Measurements from ENCODE around the gene AP1S2.

Gene AP1S2

DNA sequence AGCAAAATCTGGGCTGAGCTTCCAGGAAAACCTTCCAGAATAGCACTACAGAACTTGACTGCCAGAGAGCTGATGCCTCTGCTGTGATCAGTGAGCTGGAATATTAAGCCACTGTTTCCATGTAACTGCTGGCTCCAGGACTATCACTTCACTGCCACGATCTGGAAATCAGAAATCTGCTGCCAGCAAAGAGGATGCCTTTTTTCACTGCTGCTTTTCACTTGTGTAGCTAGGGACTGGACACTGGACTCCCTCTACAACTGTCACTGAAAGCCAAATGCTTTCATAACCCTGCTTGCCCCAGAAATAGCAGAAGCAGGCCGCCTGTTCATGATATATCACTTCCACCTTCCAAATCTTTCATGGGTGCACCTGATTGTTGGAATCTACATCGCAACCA is 9.4 kb upstream of the AP1S2 start:
- WGBS (ENCODE audit: extremely low coverage, insufficient coverage, insufficient read length): no CpG with 5 or more reads among the region's 3 CpGs

DNA sequence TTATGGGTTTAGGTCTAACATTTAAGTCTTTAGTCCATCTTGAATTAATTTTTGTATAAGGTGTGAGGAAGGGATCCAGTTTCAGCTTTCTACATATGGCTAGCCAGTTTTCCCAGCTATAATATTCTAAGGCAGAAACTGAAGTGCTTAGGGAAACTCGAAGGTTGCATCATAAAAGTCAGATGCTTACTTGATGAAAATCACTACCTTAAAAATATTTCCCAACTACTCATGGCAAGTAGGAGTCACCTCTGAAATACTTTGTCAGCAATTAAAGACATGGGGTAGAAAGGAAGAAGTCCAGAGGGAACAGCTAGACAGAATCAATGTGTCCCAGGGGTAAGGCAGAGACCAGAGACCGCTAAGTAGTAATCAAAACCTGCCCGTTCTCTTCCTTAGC is 6.3 kb upstream of the AP1S2 start:
- no peak overlapping the region for H2AFZ ChIP-seq (ENCODE audit: insufficient read depth, low read length, poor library complexity)
- no peak overlapping the region for H3K23ac ChIP-seq (ENCODE audit: low read length)
- no peak overlapping the region for H3K4ac ChIP-seq (ENCODE audit: low read depth, low read length)
- no peak overlapping the region for H3K9ac ChIP-seq (ENCODE audit: low read length)
- H4K91ac ChIP-seq (ENCODE audit: low read depth, low read length): no peak overlapping the region
- H3K4me1 ChIP-seq (ENCODE audit: control insufficient read depth in 1 of 2, insufficient read depth in 2 of 2, low read length in 2 of 2): no peaks in the 10 kb centered on the region
- H3K79me2 ChIP-seq (ENCODE audit: control insufficient read depth, insufficient read depth, low read length, poor library complexity): no peaks in the 10 kb centered on the region
- H3K27me3 ChIP-seq (ENCODE audit: insufficient read depth, low read length): no peaks in the 10 kb centered on the region
- no peak overlapping the region for H2AK5ac ChIP-seq (ENCODE audit: low read length)
- H2BK12ac ChIP-seq (ENCODE audit: low read length): no peak overlapping the region
- H3K4me3 ChIP-seq (ENCODE audit: low read depth, low read length): no peak overlapping the region
- H3K14ac ChIP-seq (ENCODE audit: low read length): no peak overlapping the region
- no peak overlapping the region for H3K18ac ChIP-seq (ENCODE audit: low read length)
- H3K4me2 ChIP-seq (ENCODE audit: low read length): no peak overlapping the region
- H4K8ac ChIP-seq (ENCODE audit: low read depth, low read length): no peak overlapping the region
- no peaks in the 10 kb centered on the region for H3K36me3 ChIP-seq (ENCODE audit: control insufficient read depth in 1 of 2, insufficient read depth in 2 of 2, low read length in 2 of 2)
- no CpG with 5 or more reads among the region's 3 CpGs for WGBS (ENCODE audit: extremely low coverage, insufficient coverage, insufficient read length)
- no peaks in the 10 kb centered on the region for H3K9me3 ChIP-seq (ENCODE audit: insufficient read depth, low read depth, low read length)
- H2BK5ac ChIP-seq (ENCODE audit: low read depth, low read length, poor library complexity): no peak overlapping the region
- no peak overlapping the region for H3K27ac ChIP-seq (ENCODE audit: low read depth, low read length)
- DNase-seq: peak in 1 of 2 donors; percentile 31
- H3K79me1 ChIP-seq (ENCODE audit: low read length): no peaks in the 10 kb centered on the region
- H2BK120ac ChIP-seq (ENCODE audit: insufficient read depth, low read length, poor library complexity): no peak overlapping the region
- H4K12ac ChIP-seq (ENCODE audit: low read depth, low read length): no peak overlapping the region

More for the DNA sequence above, 9.4 kb upstream of the AP1S2 start:
- no peak overlapping the region for H3K23ac ChIP-seq (ENCODE audit: low read length)
- no peak overlapping the region for H4K12ac ChIP-seq (ENCODE audit: low read depth, low read length)
- no peak overlapping the region for H3K18ac ChIP-seq (ENCODE audit: low read length)
- no peak overlapping the region for H3K4ac ChIP-seq (ENCODE audit: low read depth, low read length)
- no peak overlapping the region for H4K8ac ChIP-seq (ENCODE audit: low read depth, low read length)
- no peaks in the 10 kb centered on the region for H3K36me3 ChIP-seq (ENCODE audit: control insufficient read depth in 1 of 2, insufficient read depth in 2 of 2, low read length in 2 of 2)
- H2BK12ac ChIP-seq (ENCODE audit: low read length): no peak overlapping the region
- no peak overlapping the region for H3K9ac ChIP-seq (ENCODE audit: low read length)
- no peak for DNase-seq
- H3K27me3 ChIP-seq (ENCODE audit: insufficient read depth, low read length): no peaks in the 10 kb centered on the region
- no peaks in the 10 kb centered on the region for H3K79me2 ChIP-seq (ENCODE audit: control insufficient read depth, insufficient read depth, low read length, poor library complexity)
- no peaks in the 10 kb centered on the region for H3K4me1 ChIP-seq (ENCODE audit: control insufficient read depth in 1 of 2, insufficient read depth in 2 of 2, low read length in 2 of 2)
- H3K9me3 ChIP-seq (ENCODE audit: insufficient read depth, low read depth, low read length): no peaks in the 10 kb centered on the region
- H3K4me2 ChIP-seq (ENCODE audit: low read length): no peak overlapping the region
- H3K4me3 ChIP-seq (ENCODE audit: low read depth, low read length): no peak overlapping the region
- H3K27ac ChIP-seq (ENCODE audit: low read depth, low read length): no peak overlapping the region
- no peak overlapping the region for H2BK120ac ChIP-seq (ENCODE audit: insufficient read depth, low read length, poor library complexity)
- H2BK5ac ChIP-seq (ENCODE audit: low read depth, low read length, poor library complexity): no peak overlapping the region
- no peak overlapping the region for H2AFZ ChIP-seq (ENCODE audit: insufficient read depth, low read length, poor library complexity)
- H4K91ac ChIP-seq (ENCODE audit: low read depth, low read length): no peak overlapping the region
- no peak overlapping the region for H2AK5ac ChIP-seq (ENCODE audit: low read length)
- no peak overlapping the region for H3K14ac ChIP-seq (ENCODE audit: low read length)
- H3K79me1 ChIP-seq (ENCODE audit: low read length): no peaks in the 10 kb centered on the region

DNA sequence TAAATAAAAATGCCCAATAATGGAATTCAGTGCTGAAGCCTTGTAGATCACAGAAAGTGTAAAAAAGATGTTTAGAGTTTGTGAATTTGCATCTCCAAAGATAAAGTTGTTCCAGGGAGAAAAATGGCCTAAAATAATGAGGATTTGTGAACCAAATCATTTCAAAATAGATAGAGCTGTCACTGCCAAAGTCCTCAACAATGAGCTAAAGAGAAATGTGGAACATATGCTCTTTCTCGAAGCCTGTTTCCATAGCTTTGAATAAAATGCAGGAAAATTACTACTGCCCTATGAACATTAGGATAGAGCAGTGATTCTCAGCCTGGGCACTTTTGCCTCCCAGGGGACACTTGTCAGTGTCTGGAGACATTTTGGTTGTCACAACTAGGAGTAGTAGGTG is 3.4 kb upstream of the AP1S2 start:
- H3K27me3 ChIP-seq (ENCODE audit: insufficient read depth, low read length): no peaks in the 10 kb centered on the region
- H3K18ac ChIP-seq (ENCODE audit: low read length): no peak overlapping the region
- no peak overlapping the region for H2AK5ac ChIP-seq (ENCODE audit: low read length)
- no peak overlapping the region for H3K23ac ChIP-seq (ENCODE audit: low read length)
- no peaks in the 10 kb centered on the region for H3K79me2 ChIP-seq (ENCODE audit: control insufficient read depth, insufficient read depth, low read length, poor library complexity)
- no peak overlapping the region for H3K9ac ChIP-seq (ENCODE audit: low read length)
- no peak overlapping the region for H3K27ac ChIP-seq (ENCODE audit: low read depth, low read length)
- peaks cover 0 to 2% of the 10 kb centered on the region in 2 experiments for H3K4me1 ChIP-seq (ENCODE audit: control insufficient read depth in 1 of 2, insufficient read depth in 2 of 2, low read length in 2 of 2)
- no peak overlapping the region for H2BK5ac ChIP-seq (ENCODE audit: low read depth, low read length, poor library complexity)
- no peak overlapping the region for H3K4me3 ChIP-seq (ENCODE audit: low read depth, low read length)
- H3K14ac ChIP-seq (ENCODE audit: low read length): no peak overlapping the region
- H4K12ac ChIP-seq (ENCODE audit: low read depth, low read length): no peak overlapping the region
- H2BK120ac ChIP-seq (ENCODE audit: insufficient read depth, low read length, poor library complexity): no peak overlapping the region
- H4K8ac ChIP-seq (ENCODE audit: low read depth, low read length): no peak overlapping the region
- H4K91ac ChIP-seq (ENCODE audit: low read depth, low read length): no peak overlapping the region
- H3K79me1 ChIP-seq (ENCODE audit: low read length): peaks cover 8% of the 10 kb centered on the region
- no peak overlapping the region for H3K4me2 ChIP-seq (ENCODE audit: low read length)
- no peak overlapping the region for H2BK12ac ChIP-seq (ENCODE audit: low read length)
- no peak overlapping the region for H3K4ac ChIP-seq (ENCODE audit: low read depth, low read length)
- H2AFZ ChIP-seq (ENCODE audit: insufficient read depth, low read length, poor library complexity): no peak overlapping the region
- no peaks in the 10 kb centered on the region for H3K9me3 ChIP-seq (ENCODE audit: insufficient read depth, low read depth, low read length)
- DNase-seq: no peak
- no peaks in the 10 kb centered on the region for H3K36me3 ChIP-seq (ENCODE audit: control insufficient read depth in 1 of 2, insufficient read depth in 2 of 2, low read length in 2 of 2)
- no CpG with 5 or more reads among the region's 1 CpG for WGBS (ENCODE audit: extremely low coverage, insufficient coverage, insufficient read length)

DNA sequence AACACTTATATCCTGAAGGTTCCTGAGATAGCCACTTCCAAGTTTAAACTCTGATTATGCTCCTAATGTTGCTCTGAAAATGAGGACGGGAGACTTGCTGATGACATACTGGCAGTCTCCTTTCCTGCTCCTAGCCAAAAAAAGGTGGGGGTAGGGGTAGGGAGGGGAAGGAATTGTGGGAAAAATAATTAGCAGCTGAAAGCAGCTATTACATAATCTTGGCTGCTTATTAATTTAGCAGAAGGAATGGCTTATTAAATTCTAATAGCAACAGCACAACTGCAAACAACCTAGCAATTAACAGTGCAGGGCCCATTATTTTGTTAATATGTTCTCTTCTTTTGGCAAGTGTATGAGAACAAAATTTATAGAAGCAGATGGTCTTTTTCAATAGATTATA is 2.0 kb upstream of the AP1S2 start:
- no peaks in the 10 kb centered on the region for H3K9me3 ChIP-seq (ENCODE audit: insufficient read depth, low read depth, low read length)
- no peaks in the 10 kb centered on the region for H3K27me3 ChIP-seq (ENCODE audit: insufficient read depth, low read length)
- WGBS (ENCODE audit: extremely low coverage, insufficient coverage, insufficient read length): no CpG with 5 or more reads among the region's 1 CpG
- H3K79me1 ChIP-seq (ENCODE audit: low read length): peaks cover 8% of the 10 kb centered on the region
- H3K14ac ChIP-seq (ENCODE audit: low read length): no peak overlapping the region
- no peaks in the 10 kb centered on the region for H3K36me3 ChIP-seq (ENCODE audit: control insufficient read depth in 1 of 2, insufficient read depth in 2 of 2, low read length in 2 of 2)
- no peak overlapping the region for H2BK12ac ChIP-seq (ENCODE audit: low read length)
- DNase-seq: no peak
- no peak overlapping the region for H3K23ac ChIP-seq (ENCODE audit: low read length)
- H4K91ac ChIP-seq (ENCODE audit: low read depth, low read length): no peak overlapping the region
- H4K8ac ChIP-seq (ENCODE audit: low read depth, low read length): no peak overlapping the region
- no peak overlapping the region for H3K9ac ChIP-seq (ENCODE audit: low read length)
- H3K79me2 ChIP-seq (ENCODE audit: control insufficient read depth, insufficient read depth, low read length, poor library complexity): no peaks in the 10 kb centered on the region
- no peak overlapping the region for H3K18ac ChIP-seq (ENCODE audit: low read length)
- H2AK5ac ChIP-seq (ENCODE audit: low read length): no peak overlapping the region
- H3K4me2 ChIP-seq (ENCODE audit: low read length): no peak overlapping the region
- peaks cover 0 to 2% of the 10 kb centered on the region in 2 experiments for H3K4me1 ChIP-seq (ENCODE audit: control insufficient read depth in 1 of 2, insufficient read depth in 2 of 2, low read length in 2 of 2)
- no peak overlapping the region for H4K12ac ChIP-seq (ENCODE audit: low read depth, low read length)
- no peak overlapping the region for H2AFZ ChIP-seq (ENCODE audit: insufficient read depth, low read length, poor library complexity)
- H3K4ac ChIP-seq (ENCODE audit: low read depth, low read length): no peak overlapping the region
- no peak overlapping the region for H2BK5ac ChIP-seq (ENCODE audit: low read depth, low read length, poor library complexity)
- H2BK120ac ChIP-seq (ENCODE audit: insufficient read depth, low read length, poor library complexity): no peak overlapping the region
- no peak overlapping the region for H3K4me3 ChIP-seq (ENCODE audit: low read depth, low read length)
- no peak overlapping the region for H3K27ac ChIP-seq (ENCODE audit: low read depth, low read length)

Data from trophoblast cell (in vitro differentiated cells and primary cell).